ENCODE data around the gene PAM. TPM values are rescaled to one million over a fixed set of nuclear protein-coding genes. Genes with fewer than 3 reads are reported as not detected.

Gene PAM
- total RNA-seq, 4 donors from 2014 or later, result 41.5 to 92.8 (median 48.2) TPM

- Histone ChIP-seq H3K4me3 (no peak overlapping the region), H3K27me3 (no peaks in the 10 kb centered on the region), H3K27ac (no peak overlapping the region), H3K36me3 (no peaks in the 10 kb centered on the region), H3K9me3 (no peaks in the 10 kb centered on the region), H3K4me1 (no peaks in the 10 kb centered on the region)
- TF ChIP-seq CTCF (IDR thresholded peaks at IDR 0.05), result no peak
- no peak for DNase-seq (ENCODE audit: low spot score in 2 of 2)
Observed at GRCh38 chr5:102841021-102841420, 85.9 kb downstream of the PAM start.

GRCh38 chr5:102843997-102844396 lies 88.9 kb downstream of the PAM start:
- no peak for DNase-seq (ENCODE audit: low spot score in 2 of 2)
- Histone ChIP-seq H3K9me3 (no peaks in the 10 kb centered on the region), H3K27me3 (no peaks in the 10 kb centered on the region), H3K4me3 (no peak overlapping the region), H3K36me3 (no peaks in the 10 kb centered on the region), H3K27ac (no peak overlapping the region), H3K4me1 (no peaks in the 10 kb centered on the region)
- WGBS, result 94% methylated on average over 1 of the region's 1 CpG
- TF ChIP-seq POLR2A (IDR thresholded peaks at IDR 0.05) (no peak), POLR2AphosphoS5 (IDR thresholded peaks at IDR 0.05) (no peak), CTCF (IDR thresholded peaks at IDR 0.05) (no peak), EP300 (IDR thresholded peaks at IDR 0.05) (no peak)

GRCh38 chr5:102845041-102845440 lies 89.9 kb downstream of the PAM start:
- no peaks in the 10 kb centered on the region for H3K36me3 ChIP-seq
- WGBS, result 78% methylated on average over 5 of the region's 5 CpGs
- H3K4me1 ChIP-seq, result no peaks in the 10 kb centered on the region
- no peak overlapping the region for H3K27ac ChIP-seq
- no peak for TF ChIP-seq POLR2A (IDR thresholded peaks at IDR 0.05)
- TF ChIP-seq EP300 (IDR thresholded peaks at IDR 0.05), result no peak
- TF ChIP-seq POLR2AphosphoS5 (IDR thresholded peaks at IDR 0.05), result no peak
- TF ChIP-seq CTCF (IDR thresholded peaks at IDR 0.05), result no peak
- DNase-seq (ENCODE audit: low spot score in 2 of 2), result no peak
- no peak overlapping the region for H3K4me3 ChIP-seq
- H3K9me3 ChIP-seq, result no peaks in the 10 kb centered on the region
- no peaks in the 10 kb centered on the region for H3K27me3 ChIP-seq

DNA sequence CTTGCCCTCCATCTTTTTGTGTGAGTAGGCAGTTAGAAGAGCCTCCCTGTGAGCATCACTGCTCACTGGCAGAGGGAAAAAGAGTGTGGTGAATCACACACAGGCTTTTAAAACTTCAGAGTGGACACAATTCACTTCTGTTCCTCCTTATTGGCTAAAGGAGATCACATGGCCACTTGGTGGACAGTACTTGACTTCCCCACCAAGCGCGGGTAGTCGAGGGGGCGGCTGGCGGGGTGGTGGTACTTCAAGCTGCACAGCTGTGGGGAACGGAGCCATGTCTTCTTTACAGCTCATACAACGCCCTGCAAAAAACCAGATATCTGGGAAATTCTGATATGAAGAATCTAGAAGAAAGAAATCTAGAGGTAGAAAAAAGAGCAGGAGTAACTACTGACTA lies 95.4 kb downstream of the PAM start:
- Histone ChIP-seq H3K4me1 (no peaks in the 10 kb centered on the region), H3K4me3 (no peak overlapping the region), H3K27me3 (no peaks in the 10 kb centered on the region), H3K36me3 (no peaks in the 10 kb centered on the region), H3K27ac (no peak overlapping the region), H3K9me3 (no peaks in the 10 kb centered on the region)
- TF ChIP-seq POLR2A (IDR thresholded peaks at IDR 0.05) (no peak), CTCF (IDR thresholded peaks at IDR 0.05) (no peak), EP300 (IDR thresholded peaks at IDR 0.05) (no peak), POLR2AphosphoS5 (IDR thresholded peaks at IDR 0.05) (no peak)
- DNase-seq (ENCODE audit: low spot score in 2 of 2), result no peak
- WGBS, result 94% methylated on average over 7 of the region's 7 CpGs

DNA sequence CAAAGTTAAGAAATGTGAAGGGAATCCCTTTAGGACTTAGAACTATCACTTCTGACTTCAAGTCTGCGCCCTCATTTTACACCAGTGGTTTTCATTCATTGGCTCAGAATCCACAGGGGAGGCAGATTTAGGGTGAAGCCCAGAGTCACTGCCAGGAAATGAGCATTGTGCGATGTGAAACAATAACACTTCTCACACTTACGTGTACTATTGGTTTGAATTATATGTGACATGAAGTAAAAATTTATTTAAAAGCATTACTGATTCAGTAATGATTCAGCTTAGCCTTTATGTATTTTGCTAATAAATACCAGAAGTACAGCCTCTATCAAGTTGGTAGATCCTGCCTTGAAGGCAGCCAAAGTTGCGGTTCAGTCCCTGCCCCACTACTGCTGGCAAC lies 98.6 kb downstream of the PAM start:
- H3K4me3 ChIP-seq, result no peak overlapping the region
- H3K9me3 ChIP-seq, result no peaks in the 10 kb centered on the region
- WGBS, result 86% methylated on average over 4 of the region's 4 CpGs
- peaks cover 5% of the 10 kb centered on the region for H3K4me1 ChIP-seq
- H3K27ac ChIP-seq, result no peak overlapping the region
- no peak for DNase-seq (ENCODE audit: low spot score in 2 of 2)
- no peaks in the 10 kb centered on the region for H3K27me3 ChIP-seq
- no peaks in the 10 kb centered on the region for H3K36me3 ChIP-seq
- no peak for TF ChIP-seq EP300 (IDR thresholded peaks at IDR 0.05)
- TF ChIP-seq CTCF (IDR thresholded peaks at IDR 0.05), result no peak
- TF ChIP-seq POLR2A (IDR thresholded peaks at IDR 0.05), result no peak
- TF ChIP-seq POLR2AphosphoS5 (IDR thresholded peaks at IDR 0.05), result no peak
